Thyroid gland (tissue), 4 donors: ENCODE measurements around the gene SIPA1.

ENCODE experiments used
- CTCF ChIP-seq, 6 experiments: fragments of 200-600 bp in 3 of 6; fragments of 450-650 bp in 3 of 6; sonication (generic) in 3 of 6; IDR thresholded peaks; one replicate each; pipeline ENCODE4 v1.5.1; 2016 to 2019; ENCODE audit warnings: antibody characterized with exemption in 6 of 6, mild to moderate bottlenecking in 2 of 6, inconsistent platforms in 1 of 6, moderate library complexity in 1 of 6
- POLR2A ChIP-seq, 2 donors: fragments of 450-650 bp; IDR thresholded peaks; one replicate each; pipeline ENCODE4 v1.6.1; 2017; ENCODE audit warnings: antibody characterized with exemption in 2 of 2, mild to moderate bottlenecking in 2 of 2, moderate library complexity in 1 of 2

- no peak for TF ChIP-seq CTCF (IDR thresholded peaks at IDR 0.05)
- no peak for TF ChIP-seq POLR2A (IDR thresholded peaks at IDR 0.05)
Observed at GRCh38 chr11:65592858-65593517, 44.9 kb upstream of the SIPA1 start.
